GM19455 (cell line): Measurements from ENCODE around the gene CSNK2A3.
"Not testable (repeated sequence)": the region's sequence is repeated elsewhere in the genome, so short reads cannot be mapped to it uniquely, and the experiment has no call there.

Source experiments
- ATAC-seq: cut with Tn5 transposase; IDR thresholded peaks from one replicate; pipeline ENCODE4 v1.9.1; 2021; ENCODE audit not compliant: unreplicated experiment

CSNK2A3 gene

DNA sequence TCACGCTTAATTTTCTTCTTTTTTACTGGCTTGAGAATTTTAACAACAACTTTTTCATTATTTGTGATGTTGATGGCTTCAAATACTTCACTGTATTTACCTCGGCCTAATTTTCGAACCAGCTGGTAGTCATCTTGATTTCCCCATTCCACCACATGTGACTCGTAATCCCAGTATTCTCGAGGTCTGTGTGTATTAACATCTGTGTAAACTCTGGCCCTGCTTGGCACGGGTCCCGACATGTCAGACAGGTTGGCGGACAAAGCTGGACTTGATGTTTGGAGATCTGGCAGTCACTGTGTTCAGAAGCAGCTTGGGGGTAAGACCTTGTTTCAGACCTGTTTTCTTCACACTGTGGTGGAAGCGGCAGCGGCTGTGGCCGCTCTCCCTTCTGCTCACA lies at the start of gene CSNK2A3:
Gene CSNK2A3, minus strand, starts transcription at position 373 of the 400 bp plus-strand sequence. Its CDS starts 131 bp downstream, at position 242.
- not testable (repeated sequence) for ATAC-seq

DNA sequence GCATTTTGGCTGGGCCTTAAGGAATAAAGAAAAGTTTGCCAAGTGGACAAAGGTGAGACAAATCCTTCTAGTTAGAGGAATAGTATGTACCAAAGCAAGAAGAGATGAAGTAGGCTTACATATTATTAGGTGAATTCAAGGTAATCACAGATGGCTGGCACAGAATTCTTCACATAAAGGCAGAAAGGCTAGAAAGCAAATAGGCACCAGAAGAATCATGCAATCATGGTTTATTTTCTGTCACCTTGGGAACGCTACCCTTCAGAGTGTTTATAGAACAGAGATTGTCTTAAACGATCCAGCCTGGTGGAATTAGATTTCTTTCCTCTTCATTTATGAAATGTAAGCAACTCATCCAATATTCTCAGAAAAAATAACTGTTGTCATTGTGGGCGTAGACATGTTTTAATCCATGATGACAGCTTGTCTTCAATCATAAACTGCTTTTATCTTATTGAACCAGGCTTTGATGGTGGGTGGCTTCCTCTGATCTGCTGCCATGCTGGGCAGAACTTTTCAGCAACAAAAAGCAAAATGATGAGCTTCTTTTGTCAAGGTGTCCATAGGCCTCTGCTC lies 49.0 kb upstream of the CSNK2A3 start:
- ATAC-seq = no peak

DNA sequence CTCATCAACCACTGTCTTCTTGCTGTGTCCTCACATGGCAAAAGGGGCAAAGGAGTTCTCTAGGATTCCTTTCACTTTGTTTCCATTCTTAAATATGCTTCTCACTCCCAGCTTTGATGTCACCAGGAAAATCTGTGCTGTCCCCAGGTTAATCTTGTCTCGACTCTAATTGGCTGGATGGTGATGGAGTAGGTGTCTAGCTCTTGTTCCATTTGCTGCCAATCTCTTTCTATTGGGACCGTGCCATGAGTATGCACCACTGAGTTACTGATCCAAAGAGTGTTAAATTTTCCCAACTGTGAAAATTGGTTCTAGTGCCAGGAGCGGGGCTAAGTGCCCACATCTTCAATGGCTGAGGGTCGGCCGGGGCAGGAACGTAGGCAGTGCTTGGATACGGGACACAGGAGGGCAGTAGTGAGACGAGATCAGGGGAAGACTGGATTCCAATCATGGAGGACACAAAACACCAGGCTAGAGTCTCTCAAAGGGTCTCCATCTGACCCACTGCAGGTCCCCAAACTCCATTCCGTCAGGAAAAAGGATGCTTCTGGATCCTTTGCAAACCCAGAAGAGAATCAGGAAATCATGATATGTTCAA lies 47.7 kb upstream of the CSNK2A3 start:
- no peak for ATAC-seq

DNA sequence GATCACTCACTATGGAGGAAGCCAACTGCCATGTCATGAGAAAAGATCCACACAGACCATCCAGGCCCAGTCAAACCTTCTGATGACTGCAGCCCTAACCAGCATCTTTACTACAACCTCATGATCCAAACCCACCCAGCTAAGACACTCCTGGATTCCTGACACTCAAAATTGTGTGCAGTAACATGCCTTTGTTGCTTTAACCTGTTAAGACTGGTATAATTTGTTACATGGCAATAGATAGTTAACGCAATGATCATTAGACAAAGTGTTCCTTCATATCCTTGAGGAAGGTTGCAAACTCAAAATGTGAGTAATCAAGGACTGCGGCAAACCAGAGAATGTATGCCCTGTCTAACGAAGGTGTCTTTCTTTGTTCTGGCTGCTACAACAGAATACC lies 47.1 kb upstream of the CSNK2A3 start:
- no peak for ATAC-seq

DNA sequence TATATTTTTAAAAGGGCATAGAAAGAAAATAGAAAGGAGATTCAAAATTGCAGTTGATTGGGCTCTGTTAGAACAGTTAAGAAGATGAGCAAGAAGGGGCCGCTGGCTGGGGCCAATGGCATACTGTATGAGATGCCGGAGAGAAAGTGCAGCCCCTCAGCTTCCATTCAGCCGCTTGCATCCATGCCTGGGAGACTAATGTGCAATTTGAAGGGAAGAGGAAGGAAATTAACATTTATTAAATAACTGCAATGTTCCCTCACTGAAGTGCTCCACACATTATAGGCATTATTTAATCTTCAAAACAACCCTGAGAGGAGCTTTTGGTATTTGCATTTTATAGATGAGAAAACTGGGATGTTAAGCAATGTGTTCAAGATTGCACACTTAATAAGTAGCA lies 44.7 kb upstream of the CSNK2A3 start:
- no peak for ATAC-seq

DNA sequence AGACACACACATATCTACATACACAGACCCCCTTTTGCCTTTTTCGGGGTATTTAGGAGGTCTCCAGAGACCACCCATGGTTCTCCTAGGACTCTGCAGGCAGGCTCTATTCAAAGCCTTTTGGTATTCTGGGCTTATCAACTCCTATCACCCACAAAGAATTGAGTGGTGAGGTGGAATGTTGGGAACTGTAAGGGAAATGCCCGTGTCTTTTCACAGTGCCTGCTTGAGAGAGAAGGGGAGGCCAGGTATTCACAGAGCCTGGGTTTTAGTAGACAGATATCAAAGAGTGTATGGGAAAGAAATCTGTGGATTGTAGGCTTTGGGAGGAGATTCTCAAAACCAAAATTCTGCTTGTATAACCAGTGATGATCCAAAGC lies 44.0 kb upstream of the CSNK2A3 start:
- no peak for ATAC-seq

DNA sequence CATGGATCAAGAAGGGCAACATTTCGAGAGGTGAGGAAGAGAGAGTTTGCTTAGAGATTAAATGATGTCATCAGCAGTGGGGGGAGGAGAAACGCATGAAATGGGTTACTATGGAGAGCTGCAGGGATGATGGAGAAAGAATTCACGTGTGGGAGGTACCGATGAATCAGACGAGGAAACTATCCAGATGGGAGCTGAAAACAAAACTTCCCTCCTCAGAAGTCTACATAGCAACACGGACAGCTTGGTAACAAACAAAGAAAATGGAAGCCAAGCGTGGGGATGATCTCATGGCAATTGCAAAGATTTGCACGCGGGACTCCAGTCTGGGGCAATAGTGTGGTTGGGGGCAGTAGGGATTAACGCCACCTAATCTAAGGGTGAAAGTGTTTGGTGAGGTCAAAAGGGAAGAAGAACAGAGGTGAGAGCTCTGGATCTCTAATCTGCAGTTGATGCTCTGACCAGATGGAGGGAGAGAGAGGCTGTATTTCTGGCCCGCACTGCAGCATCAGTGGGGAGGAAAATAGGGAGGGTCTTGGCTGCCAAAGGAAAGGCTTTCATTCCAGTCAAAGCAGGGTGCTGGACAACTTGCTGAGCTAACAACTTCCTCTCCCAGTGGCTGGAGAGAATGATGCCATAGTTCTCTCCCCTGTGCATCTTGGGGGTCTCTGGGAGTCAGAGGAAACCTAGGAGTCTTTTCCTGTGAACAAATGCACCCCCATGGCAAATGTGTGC lies 43.4 kb upstream of the CSNK2A3 start:
- ATAC-seq = no peak

DNA sequence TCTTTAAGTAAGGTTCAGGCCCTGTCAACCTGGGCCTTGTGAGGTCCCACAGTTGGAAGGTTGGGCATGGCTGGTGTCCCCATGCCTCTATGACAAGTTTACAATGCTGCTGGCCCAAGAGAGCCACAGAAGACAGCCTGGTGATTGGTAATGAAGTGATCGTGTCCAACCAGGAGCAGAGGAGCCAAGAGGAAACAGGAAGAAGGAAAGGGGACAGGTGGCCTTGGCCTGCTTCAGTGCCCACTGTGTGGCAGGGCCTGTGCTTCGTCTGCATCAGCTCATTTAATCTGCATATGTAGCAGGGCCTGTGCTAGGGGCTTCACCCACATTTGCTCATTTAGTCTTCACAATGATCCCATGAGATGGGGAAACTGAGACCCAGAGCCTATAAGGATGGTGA lies 42.1 kb upstream of the CSNK2A3 start:
- no peak for ATAC-seq

DNA sequence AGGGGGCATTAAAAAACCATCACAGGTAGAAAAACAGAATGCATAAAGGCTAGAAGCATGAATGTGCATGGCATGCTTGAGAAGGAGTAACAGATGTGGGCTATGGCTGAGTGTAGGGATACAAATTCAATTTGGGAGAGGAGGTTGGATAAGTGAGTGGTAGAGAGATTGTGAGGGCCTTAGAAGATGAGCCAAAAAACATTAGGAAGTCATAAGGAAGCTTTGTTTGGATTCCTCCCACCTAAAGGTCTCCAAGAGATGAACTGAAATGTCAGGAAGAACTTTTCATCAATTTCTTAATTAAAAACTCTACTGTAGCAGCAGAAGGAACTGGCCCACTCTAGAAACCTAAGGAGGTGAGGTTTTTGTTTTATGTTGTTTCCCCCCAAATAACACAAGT lies 41.2 kb upstream of the CSNK2A3 start:
- ATAC-seq = no peak

DNA sequence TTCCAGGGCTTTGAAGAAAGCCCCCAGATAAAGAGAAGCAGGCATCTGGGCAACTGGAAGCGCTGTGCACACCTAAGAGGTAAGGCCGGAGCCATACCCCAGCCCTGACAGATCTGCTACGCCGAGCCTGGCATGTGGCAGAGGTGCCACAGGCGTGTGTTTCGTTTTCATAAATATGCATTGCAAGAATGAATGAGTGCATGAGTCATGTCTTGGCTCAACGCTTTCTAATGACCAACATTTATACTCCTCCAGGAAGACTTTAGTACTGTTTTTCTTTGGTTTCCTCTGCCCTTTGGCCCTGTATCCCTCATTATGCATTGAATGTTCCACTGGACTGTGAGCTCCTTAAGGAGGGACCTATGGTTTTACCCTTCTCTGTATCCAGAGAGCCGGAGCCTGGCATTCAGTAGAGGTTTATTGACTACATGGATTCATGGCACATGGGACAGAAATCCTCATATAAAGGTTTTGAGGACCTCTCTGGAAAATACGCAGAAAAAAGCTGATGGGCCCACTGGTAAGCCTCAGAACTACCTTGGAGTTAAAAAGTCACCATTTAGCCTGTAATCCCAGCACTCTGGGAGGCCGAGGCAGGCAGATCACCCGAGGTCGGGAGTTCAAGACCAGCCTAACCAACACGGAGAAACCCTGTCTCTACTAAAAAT lies 38.9 kb upstream of the CSNK2A3 start:
- ATAC-seq = no peak

DNA sequence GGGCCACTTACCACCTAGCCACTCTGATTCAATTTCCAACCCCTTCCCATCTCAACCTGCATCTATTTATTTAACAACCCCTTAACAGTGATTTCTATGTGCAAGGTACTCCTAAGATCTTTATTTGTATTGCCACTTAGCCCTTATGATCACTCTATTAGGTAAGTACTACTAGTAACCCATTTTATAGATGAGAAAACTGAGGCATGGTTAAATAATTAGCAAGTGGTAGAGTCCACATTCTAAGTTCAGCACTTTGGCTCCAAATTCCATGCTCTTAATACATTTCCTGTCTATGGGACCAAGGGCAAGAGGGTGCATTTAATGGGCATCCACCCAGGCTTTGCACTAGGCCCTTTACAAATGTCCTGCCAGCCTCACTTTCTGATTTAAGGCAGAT lies 38.1 kb upstream of the CSNK2A3 start:
- ATAC-seq = no peak

DNA sequence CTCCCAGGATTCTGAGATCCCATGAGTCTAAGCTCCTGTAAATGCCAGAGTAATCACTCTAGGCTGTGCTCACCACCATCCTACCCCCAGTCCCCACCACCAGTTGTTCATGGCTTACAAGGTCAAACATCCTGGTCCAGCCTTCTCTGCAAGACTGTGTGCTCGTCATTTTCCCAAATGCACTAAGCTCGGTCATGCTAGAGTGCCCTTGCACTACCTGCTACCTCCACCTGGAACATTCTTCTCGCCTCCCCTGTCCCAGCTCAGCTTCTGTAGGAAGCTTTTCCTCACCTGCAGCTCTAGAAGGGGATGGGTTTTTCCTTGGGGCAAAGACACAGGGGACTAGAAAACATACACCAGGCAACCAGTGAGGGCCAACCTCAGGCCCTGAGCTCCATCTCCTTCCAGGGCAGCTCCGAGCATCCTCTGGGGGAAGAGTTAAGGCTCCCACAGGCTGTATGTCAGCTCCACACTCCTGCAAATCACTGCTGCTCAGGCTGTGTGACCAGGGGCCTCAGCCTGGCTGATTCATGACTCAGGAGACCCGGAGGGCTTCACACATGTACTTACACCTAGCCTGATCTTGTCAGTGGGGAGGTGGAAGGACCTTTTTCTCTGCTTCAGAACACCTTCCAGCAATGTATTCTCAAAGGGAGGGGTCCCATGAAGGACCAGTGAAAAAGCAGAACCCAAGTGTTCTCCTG lies 37.2 kb upstream of the CSNK2A3 start:
- no peak for ATAC-seq

DNA sequence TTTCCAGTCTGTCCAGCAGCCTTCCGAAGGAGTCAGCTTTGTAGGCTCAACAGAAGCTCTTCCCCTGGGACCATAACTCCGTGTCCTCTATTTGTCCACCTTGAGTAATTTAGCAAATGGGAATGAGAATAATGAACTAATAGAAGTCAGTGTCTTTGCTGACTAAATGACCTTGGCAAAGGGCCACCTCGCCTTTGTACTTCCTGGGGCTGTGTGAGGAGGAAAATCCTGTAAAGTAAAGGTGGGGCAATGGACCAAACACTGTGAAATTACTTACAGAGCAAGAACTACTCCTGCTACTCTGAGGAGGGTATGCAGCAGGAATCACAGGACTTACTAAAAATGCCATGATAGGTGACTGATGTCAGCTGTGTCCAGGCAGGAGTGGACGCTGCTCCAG lies 36.2 kb upstream of the CSNK2A3 start:
- no peak for ATAC-seq

DNA sequence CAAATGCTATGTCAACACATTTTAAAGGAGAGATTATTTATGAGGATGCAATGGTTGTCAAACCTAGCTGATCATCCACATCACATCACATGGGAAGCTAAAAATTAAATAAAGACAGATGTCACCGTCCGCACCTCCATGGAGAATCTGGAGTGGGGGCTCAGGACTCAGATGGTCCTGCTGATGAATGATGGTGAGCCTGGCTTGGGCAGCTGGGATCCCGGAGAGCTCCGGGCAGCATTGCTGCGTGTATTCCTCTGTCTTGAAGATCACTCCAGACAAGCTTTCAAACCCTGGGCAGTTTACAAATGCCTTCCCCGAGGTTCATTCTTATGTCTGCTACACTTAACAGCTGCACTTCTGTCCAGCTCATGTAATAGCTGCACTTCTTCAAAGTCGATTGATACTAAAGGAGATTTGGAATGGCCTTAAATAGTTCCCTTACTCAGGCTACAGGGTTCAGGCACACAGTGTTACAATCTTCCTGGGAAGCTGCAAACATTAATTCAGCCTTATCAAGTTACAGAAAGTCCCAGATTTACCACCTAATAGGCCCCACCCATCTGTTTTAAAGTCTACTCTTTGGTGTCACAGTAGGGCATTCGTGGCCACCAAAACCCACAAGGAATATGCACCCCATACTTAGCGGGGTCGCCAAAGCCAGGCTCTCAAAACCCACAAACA lies 34.7 kb upstream of the CSNK2A3 start:
- ATAC-seq = no peak

DNA sequence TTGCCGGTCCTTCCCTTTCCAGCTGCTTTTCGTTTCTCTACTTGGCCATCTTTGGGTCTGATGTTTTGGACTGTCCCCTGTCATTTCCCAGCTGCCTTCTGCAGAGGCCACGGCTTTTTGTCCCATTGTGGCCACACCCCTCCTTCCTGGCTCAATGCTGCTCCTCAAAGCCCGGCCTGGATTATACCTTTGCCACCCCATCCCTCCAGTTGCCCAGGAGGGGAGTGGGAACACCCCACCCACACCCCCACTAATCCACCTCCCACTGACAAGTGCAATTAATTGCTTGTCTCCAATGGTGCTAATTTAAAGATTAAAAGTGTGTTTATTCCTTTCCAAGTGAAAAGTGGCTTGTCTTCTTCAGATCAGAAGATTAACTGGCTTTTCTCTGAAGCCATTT lies 34.2 kb upstream of the CSNK2A3 start:
- ATAC-seq = no peak

DNA sequence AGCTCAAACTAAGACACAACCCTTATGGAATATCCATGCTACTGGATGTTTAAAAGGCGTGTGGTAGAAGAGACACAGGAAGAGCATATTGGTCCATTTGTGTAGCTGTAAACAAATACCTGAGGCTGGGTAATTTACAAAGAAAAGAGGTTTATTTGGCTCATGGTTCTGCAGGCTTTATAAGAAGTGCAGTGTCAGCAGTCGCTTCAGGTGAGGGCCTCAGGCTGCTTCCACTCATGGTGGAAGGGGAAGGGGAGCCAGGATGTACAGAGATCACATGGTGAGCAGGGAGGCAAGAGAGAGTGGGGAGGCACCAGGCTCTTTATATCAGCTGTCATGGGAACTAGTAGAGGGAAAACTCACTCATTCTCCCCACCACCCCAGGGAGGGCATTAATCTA lies 31.8 kb upstream of the CSNK2A3 start:
- ATAC-seq = no peak

DNA sequence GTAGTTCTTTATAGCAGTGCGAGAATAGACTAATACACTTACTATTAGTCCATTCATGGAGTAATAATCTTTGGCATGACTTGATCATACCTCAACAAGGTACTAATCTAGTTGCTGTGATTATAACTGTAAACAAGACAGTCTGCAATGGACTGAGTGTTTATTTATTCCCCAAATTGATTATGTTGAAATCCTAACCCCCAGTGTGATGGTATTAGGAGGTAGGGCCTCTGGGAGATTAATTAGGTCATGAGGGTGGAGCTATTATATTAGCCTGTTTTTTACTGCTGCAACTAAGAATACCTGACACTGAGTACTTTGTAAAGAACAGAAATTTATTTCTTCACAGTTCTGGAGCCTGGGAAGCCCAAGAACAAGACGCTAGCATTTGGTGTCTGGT lies 30.9 kb upstream of the CSNK2A3 start:
- no peak for ATAC-seq

DNA sequence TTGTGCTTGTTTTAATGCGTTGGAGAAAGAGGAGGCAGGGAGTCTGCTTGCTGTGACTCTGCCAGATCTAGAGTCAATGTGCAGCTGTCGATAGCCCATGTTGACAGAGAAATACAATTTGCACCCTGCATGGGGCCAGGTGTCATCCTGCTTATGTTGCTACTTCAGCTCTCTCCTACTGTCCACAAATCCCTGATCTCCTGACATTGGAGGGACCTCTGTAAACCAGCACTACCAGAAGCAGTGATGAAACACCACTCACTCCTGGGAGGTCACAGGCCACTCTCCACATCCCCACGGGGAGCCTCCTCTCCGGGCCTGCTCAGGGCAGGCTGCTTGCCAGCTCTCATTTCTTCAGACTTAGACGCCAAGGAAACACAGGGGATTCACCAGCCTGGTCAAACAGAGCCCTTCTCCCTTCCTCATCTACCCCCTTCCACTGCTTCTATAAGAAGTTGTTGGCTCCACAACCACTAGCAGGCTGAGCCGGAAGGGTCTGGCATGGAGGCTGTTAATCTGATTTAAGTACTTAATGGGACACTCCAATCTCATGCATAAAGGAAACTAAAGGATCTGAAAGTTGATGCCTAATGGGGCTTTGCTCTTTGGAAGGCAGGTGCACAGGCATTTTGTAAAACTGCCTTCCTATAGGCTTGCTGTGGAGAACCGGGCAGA lies 29.9 kb upstream of the CSNK2A3 start:
- ATAC-seq = no peak

DNA sequence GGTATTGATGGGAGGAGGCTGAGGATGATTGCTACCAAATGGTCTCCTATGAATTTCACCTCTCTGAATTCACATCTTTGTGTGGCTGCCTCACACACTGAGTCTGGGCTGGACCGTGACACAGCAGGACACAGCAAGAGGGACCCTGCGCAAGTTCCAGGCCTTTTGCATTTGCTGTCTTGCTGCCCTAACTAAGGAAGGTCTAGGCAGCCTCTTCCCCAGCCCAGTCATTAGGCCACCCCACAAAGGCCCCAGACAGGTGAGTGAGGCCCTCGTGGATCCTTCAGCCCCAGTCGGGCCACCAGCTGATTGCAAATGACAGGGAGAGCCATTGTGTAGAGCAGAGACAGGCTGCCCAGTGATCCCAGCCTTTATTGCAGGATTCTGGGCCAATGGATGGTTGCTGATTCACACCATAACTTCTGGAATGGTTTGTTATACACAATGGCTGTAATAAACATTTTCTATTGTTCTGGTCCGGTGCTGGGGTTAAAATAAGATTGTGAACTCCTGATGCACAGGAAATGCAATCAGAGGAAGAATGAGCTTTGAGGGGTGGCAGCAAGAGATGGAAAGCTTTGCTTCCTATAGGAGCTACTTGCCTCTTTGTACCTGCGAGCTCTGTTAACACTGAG lies 28.5 kb upstream of the CSNK2A3 start:
- ATAC-seq = no peak

DNA sequence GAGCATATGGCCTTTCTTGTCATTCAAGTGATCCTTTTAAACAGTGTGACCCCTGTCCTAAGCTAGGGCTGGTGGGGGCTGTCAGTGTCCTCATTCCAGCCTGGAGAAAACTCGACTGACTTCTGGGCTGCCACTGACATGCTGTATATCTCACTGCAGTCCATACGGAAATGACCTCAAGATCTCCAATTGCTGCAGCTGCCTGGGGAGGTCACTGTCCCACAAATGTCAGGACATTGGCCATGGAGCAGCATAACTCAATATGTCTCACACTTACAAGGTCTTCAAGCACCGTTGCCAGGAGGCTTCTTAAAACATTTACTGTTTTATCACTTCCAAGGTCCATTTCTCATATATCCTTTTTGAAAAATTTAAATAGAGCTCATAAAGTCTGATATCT lies 27.8 kb upstream of the CSNK2A3 start:
- no peak for ATAC-seq
